GM21360 (cell line): ENCODE data around the gene SLC6A12.
"Not testable (repeated sequence)": the region's sequence is repeated elsewhere in the genome, so short reads cannot be mapped to it uniquely, and the experiment has no call there.

Experiments used
- ATAC-seq: cut with Tn5 transposase; IDR thresholded peaks from one replicate; pipeline ENCODE4 v1.9.1; 2021; ENCODE audit warnings: mild to moderate bottlenecking, moderate library complexity; ENCODE audit not compliant: unreplicated experiment

SLC6A12 gene

GRCh38 chr12:235967-236366 is 22.0 kb upstream of the SLC6A12 start:
- ATAC-seq = not testable (repeated sequence)

GRCh38 chr12:234891-235415 is 21.0 kb upstream of the SLC6A12 start:
- ATAC-seq = no peak

DNA sequence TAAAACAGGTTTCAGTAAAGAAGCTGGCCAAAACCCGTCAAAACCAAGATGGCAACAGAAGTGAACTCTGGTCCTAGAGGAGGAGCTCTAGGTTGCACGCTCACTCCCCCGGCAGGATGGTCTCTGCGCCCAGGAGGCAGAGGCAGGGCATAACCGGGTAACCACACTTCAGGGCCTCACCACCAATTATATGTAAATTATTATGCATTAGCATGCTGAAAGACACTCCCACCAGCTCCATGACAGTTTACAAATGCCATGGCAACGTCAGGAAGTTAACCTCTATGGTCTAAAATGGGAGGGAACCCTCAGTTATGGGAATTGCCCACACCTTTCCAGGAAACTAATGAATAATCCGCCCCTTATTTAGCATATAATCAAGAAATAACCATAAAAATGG is 20.1 kb upstream of the SLC6A12 start:
- no peak for ATAC-seq

- ATAC-seq = no peak
These were observed 19.6 kb upstream of the SLC6A12 start for GRCh38 chr12:233615-233968.

DNA sequence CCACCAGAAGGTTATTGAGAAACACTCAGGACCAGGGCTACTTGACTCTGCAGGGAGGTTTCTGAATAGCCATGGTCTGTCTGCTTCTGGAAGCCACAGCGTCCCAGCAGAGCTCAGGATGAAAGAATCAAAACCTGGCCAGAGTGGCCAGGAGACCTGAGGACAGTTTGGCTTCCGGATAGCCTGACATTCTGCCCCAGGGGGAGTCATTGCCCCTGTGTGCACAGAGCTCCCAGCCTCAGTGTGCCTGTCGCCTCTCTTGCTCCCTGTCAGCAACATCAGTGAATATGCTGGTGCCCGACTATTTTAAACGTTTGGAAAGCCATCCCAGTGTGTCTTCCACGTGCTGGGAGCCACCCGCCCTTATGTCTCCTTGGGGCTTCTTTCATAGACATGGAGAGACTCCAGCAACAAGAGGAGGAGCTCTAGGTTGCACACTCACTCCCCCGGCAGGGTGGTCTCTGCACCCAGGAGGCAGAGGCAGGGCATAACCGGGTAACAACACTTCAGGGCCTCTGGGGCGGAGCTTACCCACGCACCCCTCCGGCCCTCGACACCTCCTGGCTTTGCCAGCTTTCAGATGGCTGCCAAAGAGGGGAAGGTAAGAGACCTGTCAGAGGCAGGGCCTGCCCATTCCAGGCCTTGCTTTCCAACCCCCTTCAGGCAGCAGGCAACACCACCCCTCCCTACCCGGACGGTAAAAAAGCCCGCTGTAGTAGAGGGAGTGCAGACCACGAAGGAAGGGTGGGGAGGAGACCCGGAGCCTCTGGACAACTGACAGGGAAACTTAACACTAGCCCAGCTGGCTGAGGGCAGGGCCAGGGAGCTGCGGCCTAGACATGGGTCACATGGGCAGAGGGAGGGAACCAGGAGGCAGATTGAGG is 19.0 kb upstream of the SLC6A12 start:
- no peak for ATAC-seq

- no peak for ATAC-seq
These were observed 17.1 kb upstream of the SLC6A12 start for GRCh38 chr12:230925-231671.

- no peak for ATAC-seq
These were observed 15.7 kb upstream of the SLC6A12 start for GRCh38 chr12:229441-230191.

- ATAC-seq = no peak
These were observed 14.9 kb upstream of the SLC6A12 start for GRCh38 chr12:228846-229200.

DNA sequence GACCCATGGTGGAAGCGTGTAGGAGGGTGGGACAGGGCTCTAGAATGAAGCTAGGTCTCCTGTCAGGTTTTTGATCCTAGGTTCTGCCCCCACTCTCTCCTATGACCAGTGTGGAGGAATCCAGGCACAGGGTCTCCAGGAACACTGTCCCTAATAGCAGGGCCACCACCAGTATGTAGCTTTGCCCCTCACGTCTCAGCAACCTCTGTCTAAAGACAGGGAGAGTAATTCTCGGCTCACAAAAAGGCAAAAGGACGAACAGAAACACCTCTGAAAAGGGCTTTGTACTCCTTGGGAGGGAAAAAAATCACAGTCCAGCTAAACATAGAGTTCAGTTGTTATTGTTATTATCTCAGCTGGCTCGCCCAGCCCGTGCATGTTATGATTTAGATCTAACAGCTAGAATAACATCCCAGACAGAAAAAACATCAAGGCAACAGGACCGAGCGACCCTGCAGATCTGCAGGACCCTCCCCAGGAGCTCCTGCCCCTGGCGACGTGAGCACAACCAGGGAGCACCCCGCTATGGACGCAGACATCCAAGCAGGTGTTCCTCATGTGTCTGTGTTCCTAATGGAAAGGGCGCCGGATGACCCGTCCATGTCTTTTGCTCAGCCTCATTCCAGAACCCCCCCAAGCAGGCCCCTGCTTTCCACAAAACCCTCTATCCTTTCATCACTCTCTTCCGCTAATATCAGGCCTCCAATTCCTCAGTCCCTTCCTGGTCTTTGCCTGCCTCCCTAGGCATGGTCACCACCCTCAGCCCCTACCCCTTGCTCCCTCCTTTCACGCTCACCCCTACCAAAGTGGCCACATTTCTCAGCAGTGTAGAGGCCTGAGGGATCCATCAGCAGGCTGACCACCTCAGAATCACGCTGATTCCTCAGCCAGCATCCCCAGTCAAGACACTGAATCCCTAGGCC is 14.2 kb upstream of the SLC6A12 start:
- no peak for ATAC-seq

- no peak for ATAC-seq
These were observed 13.4 kb upstream of the SLC6A12 start for GRCh38 chr12:227286-227915.

DNA sequence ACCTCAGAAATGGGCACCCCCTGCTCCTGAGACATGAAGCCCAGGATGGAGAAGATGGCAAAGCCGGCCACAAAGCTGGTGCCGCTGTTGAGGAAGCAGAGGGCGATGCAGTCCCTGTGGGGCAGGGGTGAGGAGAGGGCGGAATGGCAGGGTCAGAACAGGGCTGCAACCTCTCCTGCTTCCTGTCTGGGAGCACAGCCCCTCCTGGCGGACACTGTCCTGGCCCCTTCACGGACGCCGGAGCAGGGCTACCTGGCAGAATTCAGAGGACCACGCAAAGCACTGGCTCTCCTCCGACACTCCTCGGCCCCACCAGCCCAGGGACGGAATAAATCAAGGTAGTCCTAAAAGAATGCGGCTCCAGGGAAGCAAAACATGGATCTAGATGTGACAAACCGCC is 12.4 kb upstream of the SLC6A12 start:
- no peak for ATAC-seq

DNA sequence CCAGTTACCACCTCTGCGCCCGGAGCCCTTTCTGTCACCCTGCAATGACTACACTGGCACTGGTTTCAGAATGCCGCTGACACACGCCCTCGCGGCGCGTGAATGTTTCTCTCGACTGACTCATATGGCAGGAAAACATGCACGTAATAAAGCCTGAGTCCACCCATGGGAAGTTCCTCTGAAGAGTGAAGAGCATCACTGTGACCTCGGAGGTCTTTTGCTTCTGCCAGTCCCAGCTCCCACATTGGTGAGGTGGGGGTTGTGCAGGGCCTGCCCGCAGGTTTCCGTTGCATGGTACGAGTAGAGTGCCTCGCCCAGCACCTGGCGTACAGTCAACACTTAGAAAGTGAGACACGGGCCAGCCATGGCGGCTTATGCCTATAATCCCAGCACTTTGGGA is 11.1 kb upstream of the SLC6A12 start:
- ATAC-seq = no peak

GRCh38 chr12:224330-224729 is 10.4 kb upstream of the SLC6A12 start:
- ATAC-seq = no peak

DNA sequence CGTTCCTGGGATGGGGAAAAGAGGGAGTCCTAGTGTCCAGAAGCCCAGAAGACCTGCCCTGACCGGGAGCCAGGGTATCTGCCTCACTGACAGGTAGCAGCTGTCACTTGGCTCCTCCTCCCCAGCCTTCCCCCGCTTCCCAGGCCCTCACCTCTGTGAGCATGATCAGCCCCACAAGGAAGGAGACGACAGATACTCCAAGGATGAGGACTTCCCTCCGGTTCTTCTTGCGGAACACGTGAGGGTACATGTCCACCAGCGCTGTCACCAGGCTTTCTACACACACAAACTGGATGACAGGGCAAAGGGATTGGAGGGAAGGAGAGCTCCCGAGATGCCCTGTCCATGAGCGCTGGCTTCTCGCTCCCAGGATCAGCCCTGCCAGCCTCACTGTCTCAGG is 9.9 kb upstream of the SLC6A12 start:
- no peak for ATAC-seq

GRCh38 chr12:221736-222135 is 7.8 kb upstream of the SLC6A12 start:
- no peak for ATAC-seq

GRCh38 chr12:220946-221550 is 7.1 kb upstream of the SLC6A12 start:
- ATAC-seq = no peak

- ATAC-seq = no peak
These were observed 6.5 kb upstream of the SLC6A12 start for GRCh38 chr12:220491-220890.

- peak; percentile 70 for ATAC-seq
These were observed 6.0 kb upstream of the SLC6A12 start for GRCh38 chr12:219891-220352.
